Measurements from ENCODE around the gene ARHGAP22.
A peak's percentile ranks its signal among the peaks of the same experiment; 100 is the strongest.

ARHGAP22 gene

GRCh38 chr10:48640326-48640725 lies 35.5 kb upstream of the ARHGAP22 start:
- Histone ChIP-seq H4K91ac (ENCODE audit: low read length) (no peak overlapping the region), H3K9ac (ENCODE audit: low read length) (no peak overlapping the region), H3K4me2 (ENCODE audit: low read length, poor library complexity, severe bottlenecking) (no peak overlapping the region), H3K23ac (ENCODE audit: low read length in 2 of 2) (no peak overlapping the region), H2AK5ac (ENCODE audit: low read length, severe bottlenecking) (no peak overlapping the region), H3K4ac (ENCODE audit: low read depth in 1 of 2, low read length in 2 of 2) (no peak overlapping the region), H3K4me1 (ENCODE audit: control insufficient read depth, insufficient read depth, low read depth, low read length) (no peaks in the 10 kb centered on the region), H3K36me3 (ENCODE audit: control insufficient read depth in 1 of 2, insufficient read depth in 2 of 2, low read depth in 1 of 2, low read length in 2 of 2) (peaks cover 0 to 9% of the 10 kb centered on the region in 2 experiments), H2BK120ac (ENCODE audit: low read depth, low read length) (no peak overlapping the region), H3K27ac (ENCODE audit: low read length, poor library complexity, severe bottlenecking) (no peak overlapping the region), H2BK5ac (ENCODE audit: low read depth, low read length, poor library complexity, severe bottlenecking) (no peak overlapping the region), H3K4me3 (ENCODE audit: insufficient read depth in 1 of 2, low read depth in 1 of 2, low read length in 2 of 2) (peak overlapping the region in 1 of 2 experiments; percentile 1), H3K9me3 (ENCODE audit: control insufficient read depth, low read length) (peaks cover 13% of the 10 kb centered on the region), H2BK15ac (ENCODE audit: low read depth, poor library complexity, severe bottlenecking) (no peak overlapping the region), H3K14ac (ENCODE audit: low read length in 2 of 2) (no peak overlapping the region), H2AFZ (ENCODE audit: low read depth, low read length) (no peak overlapping the region), H4K8ac (ENCODE audit: low read length) (no peak overlapping the region), H3K18ac (ENCODE audit: low read depth in 1 of 2, low read length in 2 of 2) (no peak overlapping the region), H2BK12ac (ENCODE audit: low read length in 2 of 2) (no peak overlapping the region), H3K79me1 (replicated peaks; ENCODE audit: low read length, poor library complexity, severe bottlenecking) (no peaks in the 10 kb centered on the region), H3K27me3 (ENCODE audit: control insufficient read depth in 1 of 2, insufficient read depth in 1 of 2, low read length in 2 of 2) (no peaks in the 10 kb centered on the region)
- no peak for DNase-seq
- no CpG with 5 or more reads among the region's 1 CpG for WGBS

- Histone ChIP-seq H3K14ac (ENCODE audit: low read length in 2 of 2) (no peak overlapping the region), H4K8ac (ENCODE audit: low read length) (no peak overlapping the region), H3K79me1 (replicated peaks; ENCODE audit: low read length, poor library complexity, severe bottlenecking) (no peaks in the 10 kb centered on the region), H3K23ac (ENCODE audit: low read length in 2 of 2) (no peak overlapping the region), H3K4me1 (ENCODE audit: control insufficient read depth, insufficient read depth, low read depth, low read length) (no peaks in the 10 kb centered on the region), H3K9me3 (ENCODE audit: control insufficient read depth, low read length) (peaks cover 13% of the 10 kb centered on the region), H4K91ac (ENCODE audit: low read length) (no peak overlapping the region), H2BK15ac (ENCODE audit: low read depth, poor library complexity, severe bottlenecking) (no peak overlapping the region), H3K27me3 (ENCODE audit: control insufficient read depth in 1 of 2, insufficient read depth in 1 of 2, low read length in 2 of 2) (no peaks in the 10 kb centered on the region), H3K27ac (ENCODE audit: low read length, poor library complexity, severe bottlenecking) (no peak overlapping the region), H3K9ac (ENCODE audit: low read length) (peak overlapping the region; percentile 14), H2BK12ac (ENCODE audit: low read length in 2 of 2) (no peak overlapping the region), H2AK5ac (ENCODE audit: low read length, severe bottlenecking) (no peak overlapping the region), H3K4me3 (ENCODE audit: insufficient read depth in 1 of 2, low read depth in 1 of 2, low read length in 2 of 2) (no peak overlapping the region), H2BK5ac (ENCODE audit: low read depth, low read length, poor library complexity, severe bottlenecking) (no peak overlapping the region), H2AFZ (ENCODE audit: low read depth, low read length) (no peak overlapping the region), H2BK120ac (ENCODE audit: low read depth, low read length) (no peak overlapping the region), H3K18ac (ENCODE audit: low read depth in 1 of 2, low read length in 2 of 2) (no peak overlapping the region), H3K4ac (ENCODE audit: low read depth in 1 of 2, low read length in 2 of 2) (no peak overlapping the region), H3K4me2 (ENCODE audit: low read length, poor library complexity, severe bottlenecking) (no peak overlapping the region), H3K36me3 (ENCODE audit: control insufficient read depth in 1 of 2, insufficient read depth in 2 of 2, low read depth in 1 of 2, low read length in 2 of 2) (peaks cover 0 to 9% of the 10 kb centered on the region in 2 experiments)
- DNase-seq = no peak
- no CpG with 5 or more reads among the region's 1 CpG for WGBS
Observed at GRCh38 chr10:48639632-48640031, 34.8 kb upstream of the ARHGAP22 start.

GRCh38 chr10:48638739-48639527 lies 34.1 kb upstream of the ARHGAP22 start:
- peak overlapping the region; percentile 14 for H3K9ac ChIP-seq (ENCODE audit: low read length)

GRCh38 chr10:48638158-48638557 lies 33.3 kb upstream of the ARHGAP22 start:
- peaks cover 0 to 9% of the 10 kb centered on the region in 2 experiments for H3K36me3 ChIP-seq (ENCODE audit: control insufficient read depth in 1 of 2, insufficient read depth in 2 of 2, low read depth in 1 of 2, low read length in 2 of 2)
- no peak for DNase-seq
- H4K91ac ChIP-seq (ENCODE audit: low read length) = no peak overlapping the region
- H3K27ac ChIP-seq (ENCODE audit: low read length, poor library complexity, severe bottlenecking) = no peak overlapping the region
- H2AFZ ChIP-seq (ENCODE audit: low read depth, low read length) = no peak overlapping the region
- H3K4me1 ChIP-seq (ENCODE audit: control insufficient read depth, insufficient read depth, low read depth, low read length) = no peaks in the 10 kb centered on the region
- H2BK15ac ChIP-seq (ENCODE audit: low read depth, poor library complexity, severe bottlenecking) = no peak overlapping the region
- WGBS = 77% methylated on average over 2 of the region's 4 CpGs
- H3K4me3 ChIP-seq (ENCODE audit: insufficient read depth in 1 of 2, low read depth in 1 of 2, low read length in 2 of 2) = no peak overlapping the region
- H2BK5ac ChIP-seq (ENCODE audit: low read depth, low read length, poor library complexity, severe bottlenecking) = no peak overlapping the region
- peak overlapping the region in 1 of 2 experiments; percentile 1 for H3K18ac ChIP-seq (ENCODE audit: low read depth in 1 of 2, low read length in 2 of 2)
- H3K27me3 ChIP-seq (ENCODE audit: control insufficient read depth in 1 of 2, insufficient read depth in 1 of 2, low read length in 2 of 2) = no peaks in the 10 kb centered on the region
- no peak overlapping the region for H2BK120ac ChIP-seq (ENCODE audit: low read depth, low read length)
- H2BK12ac ChIP-seq (ENCODE audit: low read length in 2 of 2) = no peak overlapping the region
- no peaks in the 10 kb centered on the region for H3K79me1 ChIP-seq (replicated peaks; ENCODE audit: low read length, poor library complexity, severe bottlenecking)
- H2AK5ac ChIP-seq (ENCODE audit: low read length, severe bottlenecking) = no peak overlapping the region
- H3K4ac ChIP-seq (ENCODE audit: low read depth in 1 of 2, low read length in 2 of 2) = no peak overlapping the region
- H3K23ac ChIP-seq (ENCODE audit: low read length in 2 of 2) = no peak overlapping the region
- peaks cover 13% of the 10 kb centered on the region for H3K9me3 ChIP-seq (ENCODE audit: control insufficient read depth, low read length)
- H3K14ac ChIP-seq (ENCODE audit: low read length in 2 of 2) = no peak overlapping the region
- H3K4me2 ChIP-seq (ENCODE audit: low read length, poor library complexity, severe bottlenecking) = no peak overlapping the region
- H3K9ac ChIP-seq (ENCODE audit: low read length) = no peak overlapping the region
- no peak overlapping the region for H4K8ac ChIP-seq (ENCODE audit: low read length)

More at GRCh38 chr10:48638739-48639527, 34.1 kb upstream of the ARHGAP22 start:
- Histone ChIP-seq H3K14ac (ENCODE audit: low read length in 2 of 2) (no peak overlapping the region), H3K9me3 (ENCODE audit: control insufficient read depth, low read length) (peaks cover 13% of the 10 kb centered on the region), H3K23ac (ENCODE audit: low read length in 2 of 2) (no peak overlapping the region), H3K27ac (ENCODE audit: low read length, poor library complexity, severe bottlenecking) (no peak overlapping the region), H2AK5ac (ENCODE audit: low read length, severe bottlenecking) (no peak overlapping the region), H3K36me3 (ENCODE audit: control insufficient read depth in 1 of 2, insufficient read depth in 2 of 2, low read depth in 1 of 2, low read length in 2 of 2) (peaks cover 0 to 9% of the 10 kb centered on the region in 2 experiments), H3K18ac (ENCODE audit: low read depth in 1 of 2, low read length in 2 of 2) (no peak overlapping the region), H3K4me3 (ENCODE audit: insufficient read depth in 1 of 2, low read depth in 1 of 2, low read length in 2 of 2) (no peak overlapping the region), H3K27me3 (ENCODE audit: control insufficient read depth in 1 of 2, insufficient read depth in 1 of 2, low read length in 2 of 2) (no peaks in the 10 kb centered on the region), H3K4me2 (ENCODE audit: low read length, poor library complexity, severe bottlenecking) (no peak overlapping the region), H2AFZ (ENCODE audit: low read depth, low read length) (no peak overlapping the region), H3K4me1 (ENCODE audit: control insufficient read depth, insufficient read depth, low read depth, low read length) (no peaks in the 10 kb centered on the region), H4K91ac (ENCODE audit: low read length) (no peak overlapping the region), H2BK5ac (ENCODE audit: low read depth, low read length, poor library complexity, severe bottlenecking) (no peak overlapping the region), H2BK15ac (ENCODE audit: low read depth, poor library complexity, severe bottlenecking) (no peak overlapping the region), H3K4ac (ENCODE audit: low read depth in 1 of 2, low read length in 2 of 2) (no peak overlapping the region), H2BK120ac (ENCODE audit: low read depth, low read length) (no peak overlapping the region), H3K79me1 (replicated peaks; ENCODE audit: low read length, poor library complexity, severe bottlenecking) (no peaks in the 10 kb centered on the region), H2BK12ac (ENCODE audit: low read length in 2 of 2) (no peak overlapping the region), H4K8ac (ENCODE audit: low read length) (no peak overlapping the region)
- WGBS = 97% methylated on average over 3 of the region's 4 CpGs
- DNase-seq = no peak

All from mesenchymal stem cell (in vitro differentiated cells and primary cell).